DND-41 (cell line): Measurements from ENCODE around the gene DOCK8.

Experiments used
- ATAC-seq: fragments of 200-7000 bp; cut with Tn5 transposase; 3 replicates; pipeline ENCODE4 v1.9.1; 2021; ENCODE audit warnings: low read depth; ENCODE audit not compliant: insufficient read depth
- DNase-seq: peaks from one replicate; pipeline ENCODE4 v3.0.0-alpha.2; 2020
- H2AFZ ChIP-seq: 2 replicates; pipeline ENCODE4 v1.6.0; 2012; ENCODE audit warnings: low read depth, low read length
- H3K27ac ChIP-seq: 2 replicates; pipeline ENCODE4 v1.5.1; 2012; ENCODE audit warnings: low read length, inconsistent platforms
- H3K27me3 ChIP-seq: fragments of 200-600 bp; sonication (generic); 2 replicates; pipeline ENCODE4 v1.6.0; 2012; ENCODE audit warnings: low read length, mild to moderate bottlenecking, inconsistent platforms; ENCODE audit not compliant: insufficient read depth, poor library complexity
- H3K36me3 ChIP-seq: 2 replicates; pipeline ENCODE4 v1.5.1; 2012; ENCODE audit warnings: low read length, inconsistent platforms; ENCODE audit not compliant: insufficient read depth
- H3K4me1 ChIP-seq: 2 replicates; pipeline ENCODE4 v1.5.1; 2012; ENCODE audit warnings: mild to moderate bottlenecking, low read length; ENCODE audit not compliant: insufficient read depth
- H3K4me2 ChIP-seq: 2 replicates; pipeline ENCODE4 v1.6.0; 2012; ENCODE audit warnings: mild to moderate bottlenecking, moderate library complexity, low read length, inconsistent platforms; ENCODE audit not compliant: insufficient read depth
- H3K4me3 ChIP-seq, 2 experiments: fragments of 200-600 bp in 1 of 2; shearing (Covaris generic) in 1 of 2; 2 replicates each; pipeline ENCODE4 v1.5.1; 2012 to 2016; ENCODE audit warnings: inconsistent platforms in 2 of 2, low read length in 2 of 2, mild to moderate bottlenecking in 2 of 2, low read depth in 1 of 2, moderate library complexity in 1 of 2
- H3K79me2 ChIP-seq: 2 replicates; pipeline ENCODE4 v1.6.0; 2012; ENCODE audit warnings: low read length, inconsistent platforms; ENCODE audit not compliant: insufficient read depth
- H3K9ac ChIP-seq: 2 replicates; pipeline ENCODE4 v1.6.0; 2012; ENCODE audit warnings: low read depth, mild to moderate bottlenecking, inconsistent platforms, low read length, moderate library complexity
- H3K9me3 ChIP-seq: 2 replicates; pipeline ENCODE4 v1.5.1; 2012; ENCODE audit warnings: low read length, moderate library complexity, mild to moderate bottlenecking, inconsistent platforms; ENCODE audit not compliant: insufficient read depth, severe bottlenecking
- H4K20me1 ChIP-seq: 2 replicates; pipeline ENCODE4 v1.6.0; 2012; ENCODE audit warnings: low read length; ENCODE audit not compliant: insufficient read depth
- CTCF ChIP-seq: IDR thresholded peaks from 2 replicates; pipeline ENCODE4 v1.5.1; 2012; ENCODE audit warnings: borderline replicate concordance, low read length, moderate library complexity, mild to moderate bottlenecking; ENCODE audit not compliant: poor library complexity, severe bottlenecking; ENCODE audit errors: extremely low read depth
- EZH2 ChIP-seq: IDR thresholded peaks from 3 replicates; pipeline ENCODE4 v1.6.1; 2012; ENCODE audit warnings: borderline replicate concordance, low read depth, mild to moderate bottlenecking, moderate library complexity, low read length, inconsistent platforms; ENCODE audit not compliant: severe bottlenecking

DOCK8 gene

GRCh38 chr9:253539-253938 lies 38.9 kb downstream of the DOCK8 start:
- no peaks in the 10 kb centered on the region for H3K36me3 ChIP-seq
- no peaks in the 10 kb centered on the region for H3K4me1 ChIP-seq
- no peak overlapping the region for H3K27ac ChIP-seq
- no peaks in the 10 kb centered on the region for H3K9me3 ChIP-seq
- DNase-seq, result no peak
- ATAC-seq, result no peak
- no peak overlapping the region for H2AFZ ChIP-seq
- no peak overlapping the region for H3K4me2 ChIP-seq
- no peaks in the 10 kb centered on the region for H3K79me2 ChIP-seq
- TF ChIP-seq CTCF, result no peak
- TF ChIP-seq EZH2, result no peak
- no peaks in the 10 kb centered on the region for H4K20me1 ChIP-seq
- H3K27me3 ChIP-seq, result no peaks in the 10 kb centered on the region
- no peak overlapping the region for H3K4me3 ChIP-seq
- no peak overlapping the region for H3K9ac ChIP-seq

- DNase-seq (no peak), ATAC-seq (no peak)
- no peaks in the 10 kb centered on the region for H4K20me1 ChIP-seq
- no peak overlapping the region for H3K4me3 ChIP-seq
- no peak overlapping the region for H3K27ac ChIP-seq
- no peaks in the 10 kb centered on the region for H3K36me3 ChIP-seq
- no peak overlapping the region for H2AFZ ChIP-seq
- no peak overlapping the region for H3K9ac ChIP-seq
- H3K4me2 ChIP-seq, result no peak overlapping the region
- TF ChIP-seq CTCF (no peak), EZH2 (no peak)
- no peaks in the 10 kb centered on the region for H3K9me3 ChIP-seq
- no peaks in the 10 kb centered on the region for H3K79me2 ChIP-seq
- no peaks in the 10 kb centered on the region for H3K4me1 ChIP-seq
- no peaks in the 10 kb centered on the region for H3K27me3 ChIP-seq
Measured at GRCh38 chr9:254516-254915, 39.9 kb downstream of the DOCK8 start.

GRCh38 chr9:257957-258356 lies 43.3 kb downstream of the DOCK8 start:
- H3K4me3 ChIP-seq, result no peak overlapping the region
- peaks cover 2% of the 10 kb centered on the region for H3K27me3 ChIP-seq
- no peak overlapping the region for H2AFZ ChIP-seq
- TF ChIP-seq CTCF (no peak), EZH2 (no peak)
- no peak overlapping the region for H3K27ac ChIP-seq
- no peaks in the 10 kb centered on the region for H3K9me3 ChIP-seq
- H3K4me1 ChIP-seq, result no peaks in the 10 kb centered on the region
- H3K4me2 ChIP-seq, result no peak overlapping the region
- H3K36me3 ChIP-seq, result no peaks in the 10 kb centered on the region
- no peak for ATAC-seq
- no peak overlapping the region for H3K9ac ChIP-seq
- no peaks in the 10 kb centered on the region for H3K79me2 ChIP-seq
- DNase-seq, result no peak
- no peaks in the 10 kb centered on the region for H4K20me1 ChIP-seq
